HEK293T (cell line): ENCODE results near the gene C6orf136.
"Not testable (repeated sequence)": the region's sequence is repeated elsewhere in the genome, so short reads cannot be mapped to it uniquely, and the experiment has no call there.

ENCODE experiments used
- CTCF ChIA-PET: fragments of 350-600 bp; formaldehyde crosslinking; extraction: SDS; loops from one replicate; lab custom pipeline; 2021; ENCODE audit warnings: antibody characterized with exemption, inconsistent platforms; lab: Yijun Ruan, JAX
- POLR2A ChIA-PET: fragments of 350-600 bp; formaldehyde crosslinking; extraction: SDS; loops from one replicate; lab custom pipeline; 2020; ENCODE audit warnings: antibody characterized with exemption, inconsistent platforms; lab: Yijun Ruan, JAX
- DNase-seq: peaks from one replicate; pipeline ENCODE4 v3.0.0; 2012; ENCODE audit warnings: mixed read lengths; ENCODE audit errors: extremely low spot score
- ARNT ChIP-seq: fragments of 450-650 bp; IDR thresholded peaks from 2 replicates; pipeline ENCODE4 v1.6.1; 2017; ENCODE audit warnings: mild to moderate bottlenecking
- BHLHE40 ChIP-seq: fragments of 450-650 bp; IDR thresholded peaks from 2 replicates; pipeline ENCODE4 v1.6.1; 2016; ENCODE audit warnings: mild to moderate bottlenecking, moderate library complexity, borderline replicate concordance
- CTBP1 ChIP-seq: fragments of 450-650 bp; IDR thresholded peaks from 2 replicates; pipeline ENCODE4 v1.6.1; 2016; ENCODE audit warnings: borderline replicate concordance
- ELF4 ChIP-seq: fragments of 450-650 bp; IDR thresholded peaks from 2 replicates; pipeline ENCODE4 v1.6.1; 2017; ENCODE audit warnings: antibody characterized with exemption
- FOXA1 ChIP-seq: fragments of 450-650 bp; IDR thresholded peaks from 2 replicates; pipeline ENCODE4 v1.6.1; 2016; ENCODE audit warnings: mild to moderate bottlenecking
- FOXK2 ChIP-seq: fragments of 450-650 bp; IDR thresholded peaks from 2 replicates; pipeline ENCODE4 v1.6.1; 2016; ENCODE audit warnings: mild to moderate bottlenecking
- FOXM1 ChIP-seq: fragments of 450-650 bp; IDR thresholded peaks from 2 replicates; pipeline ENCODE4 v1.6.1; 2017; ENCODE audit warnings: mild to moderate bottlenecking, borderline replicate concordance
- HDGF ChIP-seq: fragments of 450-650 bp; IDR thresholded peaks from 2 replicates; pipeline ENCODE4 v1.6.1; 2017; ENCODE audit warnings: antibody characterized with exemption, borderline replicate concordance
- L3MBTL2 ChIP-seq: fragments of 450-650 bp; conservative IDR thresholded peaks from 2 replicates; pipeline ENCODE4 v1.6.1; 2016; ENCODE audit warnings: mild to moderate bottlenecking
- LEF1 ChIP-seq: fragments of 450-650 bp; IDR thresholded peaks from 2 replicates; pipeline ENCODE4 v1.6.1; 2017; ENCODE audit warnings: mild to moderate bottlenecking, borderline replicate concordance
- NFRKB ChIP-seq: fragments of 450-650 bp; IDR thresholded peaks from 2 replicates; pipeline ENCODE4 v1.6.1; 2016; ENCODE audit warnings: mild to moderate bottlenecking, moderate library complexity
- PKNOX1 ChIP-seq: fragments of 450-650 bp; IDR thresholded peaks from 2 replicates; pipeline ENCODE4 v1.6.1; 2016
- SP1 ChIP-seq: fragments of 450-650 bp; IDR thresholded peaks from 2 replicates; pipeline ENCODE4 v1.6.1; 2017
- SUZ12 ChIP-seq: fragments of 450-650 bp; IDR thresholded peaks from 2 replicates; pipeline ENCODE4 v1.6.1; 2016; ENCODE audit warnings: mild to moderate bottlenecking
- TARDBP ChIP-seq: fragments of 450-650 bp; IDR thresholded peaks from 2 replicates; pipeline ENCODE4 v1.6.1; 2016
- ZNF384 ChIP-seq: fragments of 450-650 bp; IDR thresholded peaks from 2 replicates; pipeline ENCODE4 v1.6.1; 2016

Gene C6orf136

GRCh38 chr6:30664994-30665767 lies 18.2 kb downstream of the C6orf136 start:
- ChIA-PET POLR2A (interaction anchor here (0.8 to 1.5 kb wide), 4 partner anchors 7 to 52 kb away, joined by 3 to 5 read pairs (median 4); partner anchors contain the start of genes DHX16 and MDC1), CTCF (no interaction called here)
- no peak for DNase-seq
- TF ChIP-seq SP1 (no peak), NFRKB (no peak), FOXA1 (no peak), FOXK2 (no peak), ELF4 (no peak), HDGF (no peak), TARDBP (no peak), SUZ12 (no peak), CTBP1 (no peak), BHLHE40 (no peak), LEF1 (no peak), FOXM1 (no peak), ARNT (no peak), PKNOX1 (no peak), ZNF384 (no peak), L3MBTL2 (no peak)

- DNase-seq, CTCF ChIA-PET, POLR2A ChIA-PET: not testable (repeated sequence)
Observed at GRCh38 chr6:30666300-30666699, 19.4 kb downstream of the C6orf136 start.

DNA sequence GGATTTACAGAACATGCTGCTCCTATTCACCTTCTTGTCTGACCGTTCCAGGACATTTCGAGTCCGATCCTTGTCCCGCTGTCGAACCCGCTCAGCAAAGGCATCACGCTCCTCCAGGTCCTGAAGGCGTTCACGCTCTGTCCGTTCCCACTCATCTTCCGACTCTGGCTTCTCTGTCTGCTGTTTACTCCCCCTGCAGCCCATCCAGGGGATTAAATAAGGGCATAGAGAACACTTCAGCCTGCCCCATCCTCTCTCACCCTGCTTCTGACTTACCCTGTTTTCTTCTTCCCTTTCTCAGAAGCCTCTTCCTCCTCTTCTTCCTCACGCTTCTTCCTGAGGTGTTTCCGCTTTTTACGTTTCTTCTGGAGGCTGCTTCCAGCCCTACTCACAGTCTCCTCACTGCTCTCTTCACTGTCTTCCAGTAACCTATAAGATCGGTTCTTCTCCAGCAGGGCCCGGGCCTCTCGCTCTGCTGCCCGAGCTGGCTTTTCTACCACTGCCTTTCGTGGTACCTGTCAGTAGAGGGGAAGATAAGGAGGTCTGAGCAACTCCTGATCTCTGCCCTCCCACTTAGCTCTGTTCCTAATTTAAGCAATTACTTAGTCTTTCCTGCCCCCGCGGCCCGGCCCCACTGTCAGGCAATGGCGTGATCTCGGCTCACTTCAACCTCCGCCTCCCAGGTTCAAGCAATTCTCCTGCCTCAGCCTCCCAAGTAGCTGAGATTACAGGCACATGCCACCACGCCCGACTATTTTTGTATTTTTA lies 24.0 kb downstream of the C6orf136 start:
- POLR2A ChIA-PET = interaction anchor here (1.0 to 1.1 kb wide), 2 partner anchors 16 to 18 kb away, joined by 3 read pairs; no protein-coding TSS in a partner anchor

GRCh38 chr6:30672445-30673253 lies 25.7 kb downstream of the C6orf136 start, which contains the start of gene DHX16:
DHX16 (minus strand) TSS chr6:30673006; CDS start chr6:30672841, 165 bp downstream.
- DNase-seq = peak; percentile 88
- POLR2A ChIA-PET = interaction anchor here (0.6 to 2.3 kb wide), 18 partner anchors 8 to 191 kb away, joined by 3 to 11 read pairs (median 4); partner anchors contain the start of genes ATAT1, MDC1, MRPS18B and NRM

More for the DNA sequence above, 24.0 kb downstream of the C6orf136 start:
- CTCF ChIA-PET = no interaction called here
- DNase-seq = peak; percentile 54
- no peak for TF ChIP-seq HDGF
- no peak for TF ChIP-seq FOXK2
- no peak for TF ChIP-seq L3MBTL2
- no peak for TF ChIP-seq TARDBP
- TF ChIP-seq ARNT = no peak
- TF ChIP-seq NFRKB = no peak
- TF ChIP-seq LEF1 = no peak
- TF ChIP-seq CTBP1 = no peak
- TF ChIP-seq ELF4 = no peak
- TF ChIP-seq FOXA1 = no peak
- no peak for TF ChIP-seq PKNOX1
- no peak for TF ChIP-seq ZNF384
- TF ChIP-seq FOXM1 = no peak
- TF ChIP-seq SP1 = no peak

DNA sequence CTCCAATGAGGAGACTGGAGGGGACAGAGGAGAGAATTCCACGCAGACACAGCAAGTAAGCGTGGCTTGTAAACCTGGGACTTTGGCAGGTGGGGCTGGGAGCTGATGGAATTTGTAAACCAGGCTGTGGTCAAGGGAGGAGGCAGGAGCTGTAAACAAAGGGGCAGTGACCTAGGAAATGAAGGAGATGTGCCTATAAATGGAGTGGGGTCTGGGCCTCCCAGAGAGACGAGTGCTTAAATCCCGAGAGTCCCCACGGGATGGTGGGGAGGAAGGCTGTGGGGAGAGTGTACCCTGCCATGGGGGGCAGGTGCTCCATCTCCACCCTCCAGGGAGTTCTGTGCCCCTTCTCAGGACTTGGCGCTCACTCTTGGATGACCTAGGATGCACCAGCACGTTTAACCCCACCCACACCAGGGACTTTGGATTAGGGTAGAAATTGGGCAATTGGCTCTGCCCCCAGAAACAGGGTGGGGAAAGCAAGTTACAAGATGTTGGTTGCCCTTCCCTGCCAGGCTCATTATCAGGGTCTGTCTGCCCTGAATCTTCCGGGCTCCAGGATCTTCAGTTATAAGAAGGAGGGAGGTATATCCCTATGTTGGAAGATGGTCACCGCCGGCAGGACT lies 29.8 kb downstream of the C6orf136 start:
- ChIA-PET CTCF (interaction anchor here (0.7 to 0.8 kb wide), 2 partner anchors 132 to 774 kb away, joined by 3 read pairs; no protein-coding TSS in a partner anchor), POLR2A (interaction anchor here (1.1 kb wide), 1 partner anchor 40 kb away, joined by 3 read pairs; the partner anchor contains the start of gene MDC1)
- no peak for TF ChIP-seq SUZ12
- no peak for TF ChIP-seq ZNF384
- TF ChIP-seq PKNOX1 = no peak
- DNase-seq = no peak

More at GRCh38 chr6:30672445-30673253, 25.7 kb downstream of the C6orf136 start, which contains the start of gene DHX16:
- peak; percentile 60 for TF ChIP-seq ELF4
- TF ChIP-seq SUZ12 = no peak
- CTCF ChIA-PET = interaction anchor here (0.7 to 1.5 kb wide), 10 partner anchors 9 to 415 kb away, joined by 3 to 7 read pairs (median 4); partner anchors contain the start of genes DDR1 and MDC1
